Placental epithelial cell (primary cell): ENCODE data around the gene RNF39. TPM values are rescaled to one million over a fixed set of nuclear protein-coding genes. Genes with fewer than 3 reads are reported as not detected.

ENCODE experiments used
- small RNA-seq: library from RNA; depleted of rRNA; stranded (forward); fragments of <200 nt; gene quantifications from one replicate; pipeline ENCODE3, GENCODE V24; 2012
- total RNA-seq: library from RNA; depleted of rRNA; stranded (reverse); fragments of >200 nt; gene quantifications from 2 replicates; pipeline ENCODE4 v1.2.3, GENCODE V29; 2012

The RNF39 gene, protein sequence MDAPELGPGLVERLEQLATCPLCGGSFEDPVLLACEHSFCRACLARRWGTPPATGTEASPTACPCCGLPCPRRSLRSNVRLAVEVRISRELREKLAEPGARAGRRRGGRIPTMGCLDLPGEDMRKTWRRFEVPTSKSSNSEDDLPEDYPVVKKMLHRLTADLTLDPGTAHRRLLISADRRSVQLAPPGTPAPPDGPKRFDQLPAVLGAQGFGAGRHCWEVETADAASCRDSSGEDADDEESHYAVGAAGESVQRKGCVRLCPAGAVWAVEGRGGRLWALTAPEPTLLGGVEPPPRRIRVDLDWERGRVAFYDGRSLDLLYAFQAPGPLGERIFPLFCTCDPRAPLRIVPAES
- total RNA-seq = 0.65 and 1.2 TPM in 2 replicates

DNA sequence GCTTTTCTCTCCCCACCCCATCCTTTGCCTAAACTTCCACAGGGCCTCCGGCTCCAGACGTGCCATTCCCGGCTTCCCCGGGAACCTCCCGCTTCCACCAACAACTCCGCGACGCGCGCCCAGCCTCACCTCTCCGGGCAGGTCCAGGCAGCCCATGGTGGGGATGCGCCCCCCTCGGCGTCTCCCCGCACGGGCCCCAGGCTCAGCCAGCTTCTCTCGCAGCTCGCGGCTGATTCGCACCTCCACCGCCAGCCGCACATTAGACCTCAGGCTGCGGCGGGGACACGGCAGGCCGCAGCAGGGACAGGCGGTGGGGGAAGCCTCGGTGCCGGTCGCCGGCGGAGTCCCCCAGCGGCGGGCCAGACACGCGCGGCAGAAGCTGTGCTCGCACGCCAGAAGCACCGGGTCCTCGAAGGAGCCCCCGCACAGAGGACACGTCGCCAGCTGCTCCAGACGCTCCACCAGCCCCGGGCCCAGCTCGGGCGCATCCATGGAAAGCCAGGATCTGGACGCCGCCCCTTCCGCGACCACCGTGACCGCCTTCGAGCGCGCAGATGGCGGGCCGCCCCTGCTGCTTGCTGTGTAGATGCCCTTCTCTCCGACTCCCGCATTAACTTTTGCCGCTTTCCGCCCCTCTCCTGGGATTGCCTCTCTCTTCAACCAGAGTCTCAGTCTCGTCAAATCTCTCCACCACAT, at the start of gene RNF39:
Gene RNF39, minus strand, starts transcription at position 676 of the 696 bp plus-strand sequence. Its CDS starts 184 bp downstream, at position 492.

DNA sequence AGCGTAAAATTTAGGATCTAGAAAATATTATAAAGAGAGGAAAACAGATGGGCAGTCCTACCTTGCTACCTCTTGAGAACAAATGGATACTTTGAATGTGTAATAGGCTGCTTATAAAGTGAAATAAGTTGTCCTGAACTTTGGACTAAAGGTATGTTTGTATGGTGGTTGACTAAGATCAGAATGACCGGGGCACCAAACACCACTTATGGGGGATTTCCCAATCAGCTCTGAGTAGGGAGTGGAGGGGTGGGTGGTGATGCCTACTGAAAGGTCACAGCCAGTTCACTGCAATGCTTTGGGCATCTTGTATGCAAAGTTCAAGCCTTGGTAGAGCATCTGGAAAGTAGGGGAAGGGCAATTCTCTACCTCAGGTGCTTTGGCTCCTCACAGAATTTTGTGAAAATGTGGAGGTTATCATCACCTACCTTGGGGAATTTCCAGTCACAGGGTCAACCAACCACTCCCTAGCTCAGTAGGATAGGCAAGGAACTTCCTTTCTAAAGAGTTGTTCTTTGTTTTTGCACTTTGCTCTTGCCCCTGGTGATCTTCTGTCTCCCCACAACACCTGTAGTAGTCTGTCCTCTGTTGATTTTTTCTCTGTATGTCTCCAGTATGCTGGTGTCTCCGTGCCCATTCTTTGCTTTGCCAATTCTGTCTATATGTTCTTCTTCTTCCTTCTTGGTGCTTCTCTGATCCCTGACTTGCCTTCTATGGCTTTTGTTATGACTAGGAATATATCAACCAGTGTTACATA, 37.6 kb upstream of the RNF39 start, which contains the start of gene TRIM31:
Gene TRIM31, minus strand, starts transcription at position 88 of the 757 bp plus-strand sequence. CDS start 285 bp downstream, outside the sequence.

DNA sequence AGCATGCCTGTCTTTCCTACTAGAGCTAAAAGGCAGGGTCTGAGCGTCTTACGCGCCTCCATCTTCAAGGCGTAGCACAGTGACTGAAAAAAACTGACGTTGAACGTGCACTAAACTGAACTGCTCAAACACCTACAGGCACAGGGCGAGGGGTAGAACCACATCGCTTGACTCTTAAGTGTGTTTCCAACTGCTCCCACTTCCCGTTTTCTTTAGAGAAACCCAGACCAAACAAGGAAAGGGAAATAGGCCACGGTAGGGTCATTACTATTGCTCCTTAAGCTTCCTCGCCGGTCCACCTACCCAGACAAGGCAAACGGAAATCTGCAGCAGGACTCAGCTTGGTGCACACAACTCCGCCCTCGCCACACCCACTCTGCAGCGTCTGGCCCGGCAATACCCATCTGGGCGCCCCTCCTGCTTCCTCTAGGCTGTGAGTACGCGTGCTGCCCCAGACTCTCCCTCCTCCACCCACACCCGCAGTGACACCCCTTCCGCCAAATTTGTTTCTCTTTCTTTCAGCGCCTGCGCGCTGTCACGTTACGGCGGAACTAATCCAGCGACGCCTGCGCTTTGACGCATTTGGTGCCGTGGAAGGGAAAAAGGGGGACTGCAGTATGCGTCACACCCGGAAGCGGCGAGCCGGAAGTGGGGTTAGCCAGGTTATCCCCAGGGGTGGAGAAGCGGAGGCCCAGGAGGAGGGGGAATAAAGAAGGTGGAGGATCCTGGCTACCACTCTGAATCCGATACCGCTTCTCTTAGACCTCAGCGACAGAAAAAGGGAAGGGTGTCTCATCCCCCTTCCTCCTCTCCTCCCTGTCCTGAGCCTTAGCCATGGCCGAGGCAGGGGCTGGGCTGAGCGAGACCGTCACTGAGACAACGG, 8.8 kb downstream of the RNF39 start, which contains the start of gene PPP1R11:
Gene PPP1R11, plus strand, starts transcription at position 622 of the 883 bp plus-strand sequence. Its CDS starts 213 bp downstream, at position 835.

DNA sequence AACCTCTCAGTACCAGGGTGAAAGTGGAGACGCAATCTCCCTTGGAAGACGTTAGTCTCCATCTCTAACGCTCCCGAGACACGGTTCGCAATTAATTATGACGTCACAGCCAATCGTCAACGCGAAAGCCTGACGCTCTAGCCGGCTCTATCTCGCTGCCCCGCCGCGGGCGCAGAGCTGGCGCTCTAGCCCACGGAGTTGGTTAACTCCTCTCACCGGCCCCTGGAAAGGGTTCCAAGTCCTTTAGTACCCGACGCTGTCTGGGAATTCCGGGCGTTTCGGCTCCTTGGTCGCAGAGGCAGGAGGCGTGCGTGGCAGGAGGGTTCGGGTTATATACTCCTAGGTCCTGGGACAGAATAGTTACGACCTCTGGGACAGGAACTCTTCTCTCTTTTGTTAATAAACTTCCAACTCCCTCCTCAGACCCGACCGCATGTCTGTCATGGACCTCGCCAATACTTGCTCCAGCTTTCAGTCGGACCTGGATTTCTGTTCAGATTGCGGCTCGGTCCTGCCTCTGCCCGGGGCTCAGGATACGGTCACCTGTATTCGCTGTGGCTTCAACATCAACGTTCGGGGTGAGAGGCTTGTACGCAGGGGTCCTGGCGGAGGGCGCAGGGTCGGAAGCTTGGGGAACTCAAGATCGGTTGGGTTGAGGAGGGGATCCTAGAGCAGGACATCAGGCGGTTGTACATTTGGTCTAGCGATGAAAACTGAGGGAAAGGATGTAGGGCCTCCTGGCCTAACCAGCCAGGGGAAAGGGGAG, 14.3 kb downstream of the RNF39 start, which contains the start of gene POLR1H:
Gene POLR1H, plus strand, starts transcription at position 174 of the 766 bp plus-strand sequence. Its CDS starts 260 bp downstream, at position 434.

Small RNAs within 50 kb of the gene (small RNA-seq; reads per million reads assigned to genes)
- gene RF02218 (not detected), gene RF02219 (not detected), gene RF02220 (not detected)

Other genes with a start within 250 kb of the RNF39 start
- gene HLA-G, start 247.9 kb downstream of the RNF39 start, total RNA-seq = 1.8 and 4.7 TPM in 2 replicates
- 122 and 177 TPM in 2 replicates for gene HLA-A, start 133.2 kb downstream of the RNF39 start, total RNA-seq
- gene POLR1H, start 14.5 kb downstream of the RNF39 start, total RNA-seq = 21.6 and 23.9 TPM in 2 replicates
- gene PPP1R11, start 8.6 kb downstream of the RNF39 start, total RNA-seq = 31.4 and 49.2 TPM in 2 replicates
- gene TRIM31, start 37.3 kb upstream of the RNF39 start, total RNA-seq = under 0.01 and 0.11 TPM in 2 replicates
- not detected in 2 replicates for gene TRIM40, start 60.4 kb upstream of the RNF39 start, total RNA-seq
- not detected in 2 replicates for gene TRIM10, start 85.4 kb upstream of the RNF39 start, total RNA-seq
- gene TRIM15, start 87.8 kb upstream of the RNF39 start, total RNA-seq = not detected in 2 replicates
- 36.1 and 48.0 TPM in 2 replicates for gene TRIM26, start 137.6 kb upstream of the RNF39 start, total RNA-seq